ENCODE data around the gene ASB14. TPM values are rescaled to one million over a fixed set of nuclear protein-coding genes. Genes with fewer than 3 reads are reported as not detected.

Gene ASB14
- total RNA-seq, 1 experiment from 2014 or later = not detected

GRCh38 chr3:57275393-57275792, 17.1 kb downstream of the ASB14 start:
- in situ Hi-C loops (cut with HindIII; ENCODE audit: low pct_unique_long_range_greater_than_20kb, low sequenced_read_pairs) = no loop called here
- no peak for DNase-seq (ENCODE audit: low read depth, low spot score)

GRCh38 chr3:57274845-57275244, 17.6 kb downstream of the ASB14 start:
- no peak for DNase-seq (ENCODE audit: low read depth, low spot score)
- in situ Hi-C loops (cut with HindIII; ENCODE audit: low pct_unique_long_range_greater_than_20kb, low sequenced_read_pairs) = no loop called here

GRCh38 chr3:57268416-57268815, 24.1 kb downstream of the ASB14 start:
- in situ Hi-C loops (cut with HindIII; ENCODE audit: low pct_unique_long_range_greater_than_20kb, low sequenced_read_pairs) = no loop called here

GRCh38 chr3:57261929-57262328, 30.6 kb downstream of the ASB14 start:
- in situ Hi-C loops (cut with HindIII; ENCODE audit: low pct_unique_long_range_greater_than_20kb, low sequenced_read_pairs) = no loop called here
- no peak for DNase-seq (ENCODE audit: low read depth, low spot score)

More at GRCh38 chr3:57268416-57268815, 24.1 kb downstream of the ASB14 start:
- DNase-seq (ENCODE audit: low read depth, low spot score) = no peak

GRCh38 chr3:57261119-57261518, 31.4 kb downstream of the ASB14 start:
- DNase-seq (ENCODE audit: low read depth, low spot score) = no peak
- in situ Hi-C loops (cut with HindIII; ENCODE audit: low pct_unique_long_range_greater_than_20kb, low sequenced_read_pairs) = no loop called here

- in situ Hi-C loops (cut with HindIII; ENCODE audit: low pct_unique_long_range_greater_than_20kb, low sequenced_read_pairs) = no loop called here
- DNase-seq (ENCODE audit: low read depth, low spot score) = no peak
These were observed 34.8 kb downstream of the ASB14 start for GRCh38 chr3:57257678-57258077.

GRCh38 chr3:57256844-57257243, 35.6 kb downstream of the ASB14 start:
- in situ Hi-C loops (cut with HindIII; ENCODE audit: low pct_unique_long_range_greater_than_20kb, low sequenced_read_pairs) = no loop called here

GRCh38 chr3:57252404-57252803, 40.1 kb downstream of the ASB14 start:
- in situ Hi-C loops (cut with HindIII; ENCODE audit: low pct_unique_long_range_greater_than_20kb, low sequenced_read_pairs) = no loop called here
- DNase-seq (ENCODE audit: low read depth, low spot score) = peak; percentile 17

More at GRCh38 chr3:57256844-57257243, 35.6 kb downstream of the ASB14 start:
- DNase-seq (ENCODE audit: low read depth, low spot score) = no peak

GRCh38 chr3:57244946-57245345, 47.5 kb downstream of the ASB14 start:
- no peak for DNase-seq (ENCODE audit: low read depth, low spot score)
- in situ Hi-C loops (cut with HindIII; ENCODE audit: low pct_unique_long_range_greater_than_20kb, low sequenced_read_pairs) = no loop called here

- DNase-seq (ENCODE audit: low read depth, low spot score) = no peak
- in situ Hi-C loops (cut with HindIII; ENCODE audit: low pct_unique_long_range_greater_than_20kb, low sequenced_read_pairs) = no loop called here
These were observed 57.6 kb downstream of the ASB14 start for GRCh38 chr3:57234613-57235575.

- in situ Hi-C loops (cut with HindIII; ENCODE audit: low pct_unique_long_range_greater_than_20kb, low sequenced_read_pairs) = no loop called here
- DNase-seq (ENCODE audit: low read depth, low spot score) = no peak
These were observed 58.7 kb downstream of the ASB14 start for GRCh38 chr3:57233799-57234198.

- in situ Hi-C loops (cut with HindIII; ENCODE audit: low pct_unique_long_range_greater_than_20kb, low sequenced_read_pairs) = no loop called here
- no peak for DNase-seq (ENCODE audit: low read depth, low spot score)
These were observed 62.5 kb downstream of the ASB14 start for GRCh38 chr3:57230006-57230405.

- in situ Hi-C loops (cut with HindIII; ENCODE audit: low pct_unique_long_range_greater_than_20kb, low sequenced_read_pairs) = no loop called here
- peak; percentile 37 for DNase-seq (ENCODE audit: low read depth, low spot score)
These were observed 64.3 kb downstream of the ASB14 start for GRCh38 chr3:57227930-57228751.

- in situ Hi-C loops (cut with HindIII; ENCODE audit: low pct_unique_long_range_greater_than_20kb, low sequenced_read_pairs) = no loop called here
- DNase-seq (ENCODE audit: low read depth, low spot score) = peak; percentile 91
These were observed 65.1 kb downstream of the ASB14 start, which contains the start of gene APPL1 for GRCh38 chr3:57227204-57227929. TSS of gene APPL1 (plus strand) at chr3:57227729. CDS start at chr3:57227884, 155 bp downstream.

GRCh38 chr3:57226176-57226575, 66.3 kb downstream of the ASB14 start:
- in situ Hi-C loops (cut with HindIII; ENCODE audit: low pct_unique_long_range_greater_than_20kb, low sequenced_read_pairs) = no loop called here
- DNase-seq (ENCODE audit: low read depth, low spot score) = no peak

- DNase-seq (ENCODE audit: low read depth, low spot score) = no peak
These were observed 67.6 kb downstream of the ASB14 start for GRCh38 chr3:57224856-57225255.

GRCh38 chr3:57221883-57222282, 70.6 kb downstream of the ASB14 start:
- DNase-seq (ENCODE audit: low read depth, low spot score) = peak; percentile 59
- in situ Hi-C loops (cut with HindIII; ENCODE audit: low pct_unique_long_range_greater_than_20kb, low sequenced_read_pairs) = no loop called here

More at GRCh38 chr3:57224856-57225255, 67.6 kb downstream of the ASB14 start:
- in situ Hi-C loops (cut with HindIII; ENCODE audit: low pct_unique_long_range_greater_than_20kb, low sequenced_read_pairs) = no loop called here

Measured in SK-MEL-5 (cell line).